ENCODE data around the gene SLC5A6. TPM values are rescaled to one million over a fixed set of nuclear protein-coding genes. Genes with fewer than 3 reads are reported as not detected.

The SLC5A6 gene
- polyA plus RNA-seq, 3 donors: 8.1 to 21.7 (median 10.2) TPM

GRCh38 chr2:27194538-27195354 lies 17.3 kb downstream of the SLC5A6 start:
- no peak overlapping the region for H3K4me2 ChIP-seq (replicated peaks; ENCODE audit: extremely low read depth, low read length, poor library complexity, severe bottlenecking)
- peaks cover under 1 to 5% of the 10 kb centered on the region in 2 donors for H3K36me3 ChIP-seq (replicated peaks in 1 of 2; ENCODE audit: control insufficient read depth in 1 of 2, insufficient read depth in 2 of 2, low read length in 2 of 2)
- H4K20me1 ChIP-seq (ENCODE audit: insufficient read depth, low read length): no peaks in the 10 kb centered on the region
- H3K27me3 ChIP-seq (ENCODE audit: control insufficient read depth in 2 of 2, insufficient read depth in 2 of 2, low read length in 2 of 2): no peaks in the 10 kb centered on the region
- no peaks in the 10 kb centered on the region for H3K9me3 ChIP-seq (replicated peaks in 1 of 2; ENCODE audit: control insufficient read depth in 1 of 2, insufficient read depth in 1 of 2, low read length in 2 of 2)
- no peak for DNase-seq
- no peak overlapping the region for H3K4me3 ChIP-seq (replicated peaks in 1 of 3; ENCODE audit: low read depth in 2 of 3, low read length in 3 of 3)
- H2AFZ ChIP-seq (ENCODE audit: insufficient read depth, low read depth, low read length, poor library complexity, severe bottlenecking): no peak overlapping the region
- H3K27ac ChIP-seq (ENCODE audit: low read depth in 1 of 2, low read length in 2 of 2): no peak overlapping the region
- no peak overlapping the region for H3K9ac ChIP-seq (ENCODE audit: insufficient read depth, low read length, poor library complexity, severe bottlenecking)
- Mint-ChIP-seq H3K4me1 (peaks cover 2% of the 10 kb centered on the region), H3K27ac (no peak overlapping the region), H3K36me3 (peaks cover 1 to 5% of the 10 kb centered on the region in 2 donors), H3K4me3 (peak overlapping the region in 1 of 2 donors; percentile 39), H3K9me3 (peaks cover 0 to 2% (median 0%) of the 10 kb centered on the region in 7 donors), H3K27me3 (ENCODE audit: low read depth in 3 of 3) (peaks cover 1 to 7% (median 6%) of the 10 kb centered on the region in 3 donors)
- TF ChIP-seq CTCF (IDR thresholded peaks at IDR 0.05): no peak
- H3K79me2 ChIP-seq (ENCODE audit: insufficient read depth, low read length): no peaks in the 10 kb centered on the region
- intact Hi-C loops (cut with micrococcal nuclease): no loop called here
- WGBS (ENCODE audit: insufficient coverage): 92% methylated on average over 14 of the region's 17 CpGs
- H3K4me1 ChIP-seq (ENCODE audit: control insufficient read depth in 1 of 2, insufficient read depth in 2 of 2, low read length in 2 of 2): no peaks in the 10 kb centered on the region

- Histone ChIP-seq H3K27me3 (ENCODE audit: control insufficient read depth in 2 of 2, insufficient read depth in 2 of 2, low read length in 2 of 2) (no peaks in the 10 kb centered on the region), H2AFZ (ENCODE audit: insufficient read depth, low read depth, low read length, poor library complexity, severe bottlenecking) (no peak overlapping the region), H3K9me3 (replicated peaks in 1 of 2; ENCODE audit: control insufficient read depth in 1 of 2, insufficient read depth in 1 of 2, low read length in 2 of 2) (no peaks in the 10 kb centered on the region), H3K4me1 (ENCODE audit: control insufficient read depth in 1 of 2, insufficient read depth in 2 of 2, low read length in 2 of 2) (no peaks in the 10 kb centered on the region), H3K27ac (ENCODE audit: low read depth in 1 of 2, low read length in 2 of 2) (no peak overlapping the region), H3K4me3 (replicated peaks in 1 of 3; ENCODE audit: low read depth in 2 of 3, low read length in 3 of 3) (no peak overlapping the region), H3K79me2 (ENCODE audit: insufficient read depth, low read length) (no peaks in the 10 kb centered on the region), H3K4me2 (replicated peaks; ENCODE audit: extremely low read depth, low read length, poor library complexity, severe bottlenecking) (no peak overlapping the region), H3K36me3 (replicated peaks in 1 of 2; ENCODE audit: control insufficient read depth in 1 of 2, insufficient read depth in 2 of 2, low read length in 2 of 2) (no peaks in the 10 kb centered on the region), H4K20me1 (ENCODE audit: insufficient read depth, low read length) (no peaks in the 10 kb centered on the region), H3K9ac (ENCODE audit: insufficient read depth, low read length, poor library complexity, severe bottlenecking) (no peak overlapping the region)
- DNase-seq: peak in 2 of 3 donors; percentile 22 to 41
- peaks cover 1 to 14% (median 4%) of the 10 kb centered on the region in 3 donors for H3K27me3 Mint-ChIP-seq (ENCODE audit: low read depth in 3 of 3)
- H3K4me1 Mint-ChIP-seq: peaks cover 2% of the 10 kb centered on the region
- peak overlapping the region in 1 of 7 donors; percentile 20 for H3K27ac Mint-ChIP-seq
- TF ChIP-seq CTCF (IDR thresholded peaks at IDR 0.05): peak; percentile 50
- intact Hi-C loops (cut with micrococcal nuclease): no loop called here
- no peaks in the 10 kb centered on the region for H3K36me3 Mint-ChIP-seq
- WGBS (ENCODE audit: insufficient coverage): 0% methylated on average over 1 of the region's 8 CpGs
- no peak overlapping the region for H3K4me3 Mint-ChIP-seq
- peaks cover 0 to 2% (median 0%) of the 10 kb centered on the region in 7 donors for H3K9me3 Mint-ChIP-seq
Observed at GRCh38 chr2:27191070-27191829, 20.8 kb downstream of the SLC5A6 start.

Data from CD14-positive monocyte (primary cell).